ENCODE data around the gene STX8. TPM values are rescaled to one million over a fixed set of nuclear protein-coding genes. Genes with fewer than 3 reads are reported as not detected.

Gene STX8
- total RNA-seq, 1 experiment from 2014 or later, result 38.8 TPM

GRCh38 chr17:9456330-9456729, 119.3 kb downstream of the STX8 start:
- Histone ChIP-seq H3K4me1 (ENCODE audit: control insufficient read depth in 1 of 2, insufficient read depth in 2 of 2, low read length in 2 of 2) (0 out of 4 replicates have a peak, but pooled peaks cover 0 to 6% of the 10 kb centered on the region in 2 experiments), H3K9me2 (ENCODE audit: insufficient read depth) (no peaks in the 10 kb centered on the region), H3K79me2 (ENCODE audit: insufficient read depth, low read length) (no peaks in the 10 kb centered on the region), H3K36me3 (ENCODE audit: control insufficient read depth in 1 of 2, insufficient read depth in 2 of 2, low read length in 2 of 2) (no peaks in the 10 kb centered on the region), H3K9me3 (ENCODE audit: control insufficient read depth in 1 of 2, insufficient read depth in 1 of 2, low read depth in 1 of 2, low read length in 2 of 2) (no peaks in the 10 kb centered on the region), H3K9ac (ENCODE audit: low read length) (no peak overlapping the region), H3K4me3 (replicated peaks in 1 of 2; ENCODE audit: low read depth in 1 of 2, low read length in 2 of 2) (no peak overlapping the region), H3K27me3 (ENCODE audit: insufficient read depth, low read length) (no peaks in the 10 kb centered on the region), H3K4me2 (ENCODE audit: low read length) (no peak overlapping the region), H2AFZ (ENCODE audit: low read depth, low read length, poor library complexity, severe bottlenecking) (no peak overlapping the region), H4K20me1 (ENCODE audit: insufficient read depth) (no peaks in the 10 kb centered on the region), H3K27ac (ENCODE audit: low read depth, low read length) (no peak overlapping the region)
- DNase-seq (ENCODE audit: low read depth, low spot score) (no peak), ATAC-seq (no peak)
- POLR2A ChIA-PET, result no interaction called here
- no peak for TF ChIP-seq EZH2phosphoT487 (IDR thresholded peaks at IDR 0.05; ENCODE audit: borderline replicate concordance)
- TF ChIP-seq EGR1 (IDR thresholded peaks at IDR 0.05; ENCODE audit: low read depth), result no peak
- TF ChIP-seq CBX3 (IDR thresholded peaks at IDR 0.05; ENCODE audit: low read depth), result no peak
- TF ChIP-seq ZFX (IDR thresholded peaks at IDR 0.05), result no peak
- no peak for TF ChIP-seq SIN3A (IDR thresholded peaks at IDR 0.05; ENCODE audit: low read depth)
- TF ChIP-seq SRF (IDR thresholded peaks at IDR 0.05; ENCODE audit: low read depth), result no peak
- no peak for TF ChIP-seq ZBTB33 (IDR thresholded peaks at IDR 0.05; ENCODE audit: extremely low read depth, insufficient replicate concordance, low read length)
- TF ChIP-seq MAX (IDR thresholded peaks at IDR 0.05), result no peak
- TF ChIP-seq EZH2 (IDR thresholded peaks at IDR 0.05), result no peak
- TF ChIP-seq SP1 (IDR thresholded peaks at IDR 0.05; ENCODE audit: low read depth), result no peak
- no peak for TF ChIP-seq YY1 (IDR thresholded peaks at IDR 0.05; ENCODE audit: extremely low read depth, insufficient replicate concordance, low read depth, low read length)
- no peak for TF ChIP-seq ELF1 (IDR thresholded peaks at IDR 0.05; ENCODE audit: borderline replicate concordance, low read depth)
- intact Hi-C loops (cut with micrococcal nuclease), result no loop called here
- RAD21 ChIA-PET (ENCODE audit: low non-redundant PET in 1 of 2, low total read pairs in 2 of 2, uncharacterized antibody in 2 of 2, unreplicated experiment in 2 of 2), result no interaction called here
- no TSS peak for BruUV-seq (replicated peaks)
- CTCF ChIA-PET, result no interaction called here
